ENCODE results near the gene PARP8. TPM values are rescaled to one million over a fixed set of nuclear protein-coding genes. Genes with fewer than 3 reads are reported as not detected.

Gene PARP8
- total and polyA plus RNA-seq, 10 donors, result 14.8 to 137 (median 95.9) TPM

- Histone ChIP-seq H3K4me1 (no peaks in the 10 kb centered on the region), H3K27ac (no peak overlapping the region), H3K9me3 (no peaks in the 10 kb centered on the region), H3K4me3 (no peak overlapping the region), H3K27me3 (replicated peaks in 1 of 7) (no peaks in the 10 kb centered on the region), H3K36me3 (peaks cover 0 to 100% (median 45%) of the 10 kb centered on the region in 6 donors)
- TF ChIP-seq POLR2AphosphoS5 (IDR thresholded peaks at IDR 0.05) (no peak), POLR2A (IDR thresholded peaks at IDR 0.05) (no peak)
- TF ChIP-seq, protein P1, sequence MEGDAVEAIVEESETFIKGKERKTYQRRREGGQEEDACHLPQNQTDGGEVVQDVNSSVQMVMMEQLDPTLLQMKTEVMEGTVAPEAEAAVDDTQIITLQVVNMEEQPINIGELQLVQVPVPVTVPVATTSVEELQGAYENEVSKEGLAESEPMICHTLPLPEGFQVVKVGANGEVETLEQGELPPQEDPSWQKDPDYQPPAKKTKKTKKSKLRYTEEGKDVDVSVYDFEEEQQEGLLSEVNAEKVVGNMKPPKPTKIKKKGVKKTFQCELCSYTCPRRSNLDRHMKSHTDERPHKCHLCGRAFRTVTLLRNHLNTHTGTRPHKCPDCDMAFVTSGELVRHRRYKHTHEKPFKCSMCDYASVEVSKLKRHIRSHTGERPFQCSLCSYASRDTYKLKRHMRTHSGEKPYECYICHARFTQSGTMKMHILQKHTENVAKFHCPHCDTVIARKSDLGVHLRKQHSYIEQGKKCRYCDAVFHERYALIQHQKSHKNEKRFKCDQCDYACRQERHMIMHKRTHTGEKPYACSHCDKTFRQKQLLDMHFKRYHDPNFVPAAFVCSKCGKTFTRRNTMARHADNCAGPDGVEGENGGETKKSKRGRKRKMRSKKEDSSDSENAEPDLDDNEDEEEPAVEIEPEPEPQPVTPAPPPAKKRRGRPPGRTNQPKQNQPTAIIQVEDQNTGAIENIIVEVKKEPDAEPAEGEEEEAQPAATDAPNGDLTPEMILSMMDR (IDR thresholded peaks at IDR 0.05 in 8 of 11, conservative IDR thresholded peaks at IDR 0.05 in 3 of 11), result no peak
- DNase-seq, result no peak
- intact Hi-C loops (cut with DNase I; ENCODE audit: low total_unique reads), result no loop called here
Observed at GRCh38 chr5:50839472-50839871, 173.0 kb downstream of the PARP8 start.

- TF ChIP-seq POLR2AphosphoS5 (IDR thresholded peaks at IDR 0.05), result no peak
- TF ChIP-seq, protein P1 (IDR thresholded peaks at IDR 0.05 in 8 of 11, conservative IDR thresholded peaks at IDR 0.05 in 3 of 11), result no peak
- no peak for TF ChIP-seq POLR2A (IDR thresholded peaks at IDR 0.05)
- Histone ChIP-seq H3K9me3 (no peaks in the 10 kb centered on the region), H3K36me3 (peaks cover 0 to 80% (median 26%) of the 10 kb centered on the region in 6 donors), H3K4me3 (no peak overlapping the region), H3K27ac (no peak overlapping the region), H3K4me1 (no peaks in the 10 kb centered on the region), H3K27me3 (replicated peaks in 1 of 7) (no peaks in the 10 kb centered on the region)
- DNase-seq, result no peak
- intact Hi-C loops (cut with DNase I; ENCODE audit: low total_unique reads), result no loop called here
Observed at GRCh38 chr5:50843091-50843490, 176.7 kb downstream of the PARP8 start.

GRCh38 chr5:50846261-50846660 lies 179.8 kb downstream of the PARP8 start:
- TF ChIP-seq, protein P1 (IDR thresholded peaks at IDR 0.05 in 8 of 11, conservative IDR thresholded peaks at IDR 0.05 in 3 of 11), result no peak
- TF ChIP-seq POLR2AphosphoS5 (IDR thresholded peaks at IDR 0.05) (no peak), POLR2A (IDR thresholded peaks at IDR 0.05) (no peak)
- H3K27ac ChIP-seq, result no peak overlapping the region
- intact Hi-C loops (cut with DNase I; ENCODE audit: low total_unique reads), result no loop called here
- no peak for DNase-seq
- H3K27me3 ChIP-seq (replicated peaks in 1 of 7), result no peaks in the 10 kb centered on the region
- H3K4me1 ChIP-seq, result no peaks in the 10 kb centered on the region
- 95 to 99% (median 98%) methylated on average over 2 of the region's 2 CpGs for WGBS, 5 donors
- peaks cover 0 to 49% (median 26%) of the 10 kb centered on the region in 6 donors for H3K36me3 ChIP-seq
- H3K9me3 ChIP-seq, result no peaks in the 10 kb centered on the region
- H3K4me3 ChIP-seq, result no peak overlapping the region

GRCh38 chr5:50849554-50849953 lies 183.1 kb downstream of the PARP8 start:
- peaks cover 0 to 28% (median 13%) of the 10 kb centered on the region in 6 donors for H3K4me1 ChIP-seq
- 85 to 97% (median 93%) methylated on average over 3 of the region's 3 CpGs for WGBS, 5 donors
- H3K27me3 ChIP-seq (replicated peaks in 1 of 7), result no peaks in the 10 kb centered on the region
- no peak overlapping the region for H3K27ac ChIP-seq
- no peak for DNase-seq
- no peak overlapping the region for H3K4me3 ChIP-seq
- intact Hi-C loops (cut with DNase I; ENCODE audit: low total_unique reads), result no loop called here
- TF ChIP-seq POLR2AphosphoS5 (IDR thresholded peaks at IDR 0.05) (no peak), POLR2A (IDR thresholded peaks at IDR 0.05) (no peak)
- TF ChIP-seq, protein P1 (IDR thresholded peaks at IDR 0.05 in 8 of 11, conservative IDR thresholded peaks at IDR 0.05 in 3 of 11), result no peak
- H3K9me3 ChIP-seq, result no peaks in the 10 kb centered on the region
- H3K36me3 ChIP-seq, result peaks cover 0 to 16% (median 3%) of the 10 kb centered on the region in 6 donors

Data from spleen (tissue), 11 donors.